Measurements from ENCODE around the gene SNCB. TPM values are rescaled to one million over a fixed set of nuclear protein-coding genes. Genes with fewer than 3 reads are reported as not detected.
A peak's percentile ranks its signal among the peaks of the same experiment; 100 is the strongest.

The SNCB gene
- total and polyA plus RNA-seq, 2 experiments from 2014 or later, result 2.4 to 3.0 TPM

DNA sequence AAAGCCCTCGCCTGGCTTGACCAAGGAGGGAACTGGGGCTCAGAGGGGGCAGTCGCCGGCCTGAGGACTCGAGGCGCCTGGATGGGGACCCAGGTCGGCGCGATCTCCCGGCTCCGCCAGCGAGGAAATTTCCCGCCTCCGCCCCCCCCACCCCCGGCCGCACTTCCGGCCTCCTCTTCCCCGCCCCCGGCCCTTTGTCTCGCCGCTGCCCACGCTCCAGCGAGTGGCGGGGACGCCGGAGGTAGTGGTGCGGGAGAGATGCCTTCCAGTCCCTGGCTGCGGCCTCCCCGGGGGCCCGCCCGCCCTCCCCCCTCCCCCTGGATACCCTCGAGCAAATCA lies 19.9 kb downstream of the SNCB start:
- TF ChIP-seq, protein P1, sequence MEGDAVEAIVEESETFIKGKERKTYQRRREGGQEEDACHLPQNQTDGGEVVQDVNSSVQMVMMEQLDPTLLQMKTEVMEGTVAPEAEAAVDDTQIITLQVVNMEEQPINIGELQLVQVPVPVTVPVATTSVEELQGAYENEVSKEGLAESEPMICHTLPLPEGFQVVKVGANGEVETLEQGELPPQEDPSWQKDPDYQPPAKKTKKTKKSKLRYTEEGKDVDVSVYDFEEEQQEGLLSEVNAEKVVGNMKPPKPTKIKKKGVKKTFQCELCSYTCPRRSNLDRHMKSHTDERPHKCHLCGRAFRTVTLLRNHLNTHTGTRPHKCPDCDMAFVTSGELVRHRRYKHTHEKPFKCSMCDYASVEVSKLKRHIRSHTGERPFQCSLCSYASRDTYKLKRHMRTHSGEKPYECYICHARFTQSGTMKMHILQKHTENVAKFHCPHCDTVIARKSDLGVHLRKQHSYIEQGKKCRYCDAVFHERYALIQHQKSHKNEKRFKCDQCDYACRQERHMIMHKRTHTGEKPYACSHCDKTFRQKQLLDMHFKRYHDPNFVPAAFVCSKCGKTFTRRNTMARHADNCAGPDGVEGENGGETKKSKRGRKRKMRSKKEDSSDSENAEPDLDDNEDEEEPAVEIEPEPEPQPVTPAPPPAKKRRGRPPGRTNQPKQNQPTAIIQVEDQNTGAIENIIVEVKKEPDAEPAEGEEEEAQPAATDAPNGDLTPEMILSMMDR (IDR thresholded peaks at IDR 0.05; ENCODE audit: low read depth, low read length), result no peak
- Histone ChIP-seq H3K9me3 (ENCODE audit: low read depth) (no peaks in the 10 kb centered on the region), H3K27me3 (peaks cover 16% of the 10 kb centered on the region), H3K36me3 (no peaks in the 10 kb centered on the region), H3K27ac (no peak overlapping the region), H3K4me3 (peak overlapping the region; percentile 45), H3K4me1 (ENCODE audit: low read depth) (peaks cover 7% of the 10 kb centered on the region)
- no peak for DNase-seq (ENCODE audit: low read depth in 1 of 2, low spot score in 1 of 2)

DNA sequence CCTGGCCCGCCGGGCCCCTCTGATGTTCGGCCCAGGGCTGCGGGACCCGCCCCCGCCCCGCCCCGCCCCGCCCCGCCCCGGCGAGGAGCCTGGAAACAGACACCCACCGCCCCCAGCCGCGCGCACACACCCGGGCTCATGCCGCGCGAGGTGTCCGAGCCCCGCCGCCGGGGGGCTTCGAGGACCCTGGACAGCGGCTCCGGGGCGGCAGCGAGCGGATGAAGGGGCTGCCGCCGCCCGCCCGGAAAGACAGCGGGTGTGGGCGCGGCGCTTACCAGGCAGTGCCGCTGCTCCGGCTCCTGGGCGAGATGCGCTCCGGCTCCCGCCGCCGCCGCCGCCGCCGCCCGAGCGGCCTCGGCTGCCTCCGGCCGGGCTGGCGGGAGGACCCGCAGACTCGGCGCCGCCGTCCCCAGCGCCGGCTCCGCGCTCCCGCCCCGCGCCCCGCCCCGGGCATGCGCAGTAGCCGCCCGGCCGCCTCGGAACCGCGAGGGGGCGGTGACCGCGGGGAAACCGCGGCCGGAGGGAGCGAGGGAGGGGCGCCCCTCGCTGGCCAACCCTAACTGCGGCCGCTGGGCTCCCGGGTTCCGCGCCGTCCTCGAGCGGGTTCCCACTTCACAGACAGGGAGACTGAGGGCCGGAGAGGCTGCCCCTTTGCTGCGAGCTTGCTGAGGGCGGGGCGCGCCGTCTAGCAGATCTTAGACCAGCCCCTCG lies 20.5 kb downstream of the SNCB start, which contains the start of gene GPRIN1:
Gene GPRIN1 (minus strand): TSS at position 433 of the 711 bp plus-strand sequence. CDS start 10,322 bp downstream, outside the sequence.
- TF ChIP-seq, protein P1 (IDR thresholded peaks at IDR 0.05; ENCODE audit: low read depth, low read length), result peak; percentile 24
- H3K9me3 ChIP-seq (ENCODE audit: low read depth), result no peaks in the 10 kb centered on the region
- peak; percentile 60 to 93 for DNase-seq (ENCODE audit: low read depth in 1 of 2, low spot score in 1 of 2)
- peaks cover 16% of the 10 kb centered on the region for H3K27me3 ChIP-seq
- H3K4me3 ChIP-seq, result peak within 1 kb of the TSS; percentile 45
- H3K4me1 ChIP-seq (ENCODE audit: low read depth), result peaks cover 7% of the 10 kb centered on the region
- H3K36me3 ChIP-seq, result no peaks in the 10 kb centered on the region
- H3K27ac ChIP-seq, result no peak within 1 kb of the TSS

DNA sequence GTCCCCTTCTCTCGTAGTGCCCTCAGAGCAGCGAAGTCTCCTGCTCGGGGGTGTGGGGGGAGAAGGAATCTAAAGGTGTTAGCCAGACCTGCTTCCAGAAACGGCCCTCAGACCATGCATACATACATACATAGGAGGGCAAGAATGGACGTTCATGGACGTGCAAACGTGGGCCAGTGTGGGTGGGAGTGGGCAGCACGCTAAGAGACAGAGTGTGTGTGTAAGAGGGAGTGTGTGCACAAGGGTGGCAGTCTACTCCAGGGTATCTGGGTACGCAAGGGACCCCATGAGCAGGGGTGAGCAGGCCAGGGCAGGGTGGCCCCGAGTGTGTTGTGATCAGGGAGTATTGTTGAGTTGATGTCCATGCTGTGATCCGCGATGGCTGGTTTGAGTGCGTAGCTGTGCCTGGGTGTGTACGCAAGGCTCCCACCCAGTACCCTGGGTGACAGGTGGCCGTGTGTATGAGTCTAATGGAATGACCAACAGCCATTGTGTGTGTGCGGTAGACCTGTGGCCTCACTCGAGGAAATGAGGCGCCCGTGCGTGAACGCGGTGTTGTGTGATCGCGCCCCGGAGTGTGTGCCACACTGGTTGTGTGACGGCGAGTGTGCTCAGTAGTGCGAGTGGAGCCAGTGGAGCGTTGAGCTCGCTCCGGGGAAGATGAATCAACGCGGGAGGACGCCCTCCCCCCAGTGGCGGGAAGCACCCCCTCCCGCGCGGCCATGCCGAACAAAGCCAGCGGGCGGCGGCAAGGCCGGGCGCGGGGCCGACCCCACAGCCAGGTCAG lies 21.2 kb downstream of the SNCB start:
- Histone ChIP-seq H3K36me3 (no peaks in the 10 kb centered on the region), H3K4me1 (ENCODE audit: low read depth) (peaks cover 7% of the 10 kb centered on the region), H3K4me3 (peak overlapping the region; percentile 45), H3K9me3 (ENCODE audit: low read depth) (no peaks in the 10 kb centered on the region), H3K27me3 (peaks cover 16% of the 10 kb centered on the region), H3K27ac (no peak overlapping the region)
- TF ChIP-seq, protein P1 (IDR thresholded peaks at IDR 0.05; ENCODE audit: low read depth, low read length), result no peak
- no peak for DNase-seq (ENCODE audit: low read depth in 1 of 2, low spot score in 1 of 2)

DNA sequence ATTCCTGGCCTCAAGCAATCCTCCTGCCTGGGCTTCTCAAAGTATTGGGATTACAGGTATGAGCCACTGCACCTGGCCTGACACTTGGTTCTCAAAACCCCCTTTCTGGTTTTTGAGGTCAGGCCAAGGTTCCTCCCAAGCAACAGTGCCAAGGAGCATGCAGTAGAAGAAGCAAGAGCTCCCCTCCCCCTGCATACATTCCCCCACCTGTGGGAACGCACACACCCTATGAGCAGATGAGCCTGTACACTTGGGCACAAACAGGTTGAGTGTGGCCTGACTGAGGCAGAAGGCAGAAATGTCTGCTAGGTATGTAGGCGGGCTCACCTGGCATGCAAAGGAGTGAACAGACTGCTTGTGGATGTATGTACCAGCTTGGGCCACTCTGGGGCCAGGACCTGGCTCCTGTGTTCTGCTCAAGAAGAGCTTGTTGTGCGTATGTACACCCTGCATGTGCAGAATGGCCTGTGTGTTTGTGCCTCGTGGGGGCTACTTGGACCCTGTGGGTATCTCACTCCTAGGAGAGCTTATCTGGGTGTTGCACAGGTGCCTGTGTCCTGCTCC lies 22.1 kb downstream of the SNCB start:
- Histone ChIP-seq H3K9me3 (ENCODE audit: low read depth) (no peaks in the 10 kb centered on the region), H3K36me3 (no peaks in the 10 kb centered on the region), H3K4me3 (no peak overlapping the region), H3K4me1 (ENCODE audit: low read depth) (peaks cover 7% of the 10 kb centered on the region), H3K27me3 (peaks cover 16% of the 10 kb centered on the region), H3K27ac (no peak overlapping the region)
- no peak for DNase-seq (ENCODE audit: low read depth in 1 of 2, low spot score in 1 of 2)
- TF ChIP-seq, protein P1 (IDR thresholded peaks at IDR 0.05; ENCODE audit: low read depth, low read length), result no peak

DNA sequence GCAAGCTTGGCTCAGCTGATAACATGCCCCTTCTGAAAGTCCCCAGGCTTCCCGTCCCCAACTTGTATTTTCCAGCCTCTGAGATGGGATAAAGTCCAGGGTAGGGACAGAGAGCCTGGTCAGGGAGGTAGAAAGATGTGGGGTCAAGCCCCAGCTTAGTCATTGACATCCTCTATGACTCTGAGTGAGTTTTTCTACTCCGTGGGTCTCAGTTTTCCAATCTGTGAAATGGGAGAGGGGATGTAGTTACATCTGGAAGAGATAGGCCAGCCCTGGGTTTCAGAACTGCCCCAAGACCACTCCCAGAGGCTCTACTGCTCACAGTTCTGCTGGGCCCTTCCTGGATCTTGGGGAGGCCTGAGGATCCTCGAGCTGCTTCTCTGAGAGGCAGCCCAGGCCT lies 23.5 kb downstream of the SNCB start:
- no peak for DNase-seq (ENCODE audit: low read depth in 1 of 2, low spot score in 1 of 2)
- TF ChIP-seq, protein P1 (IDR thresholded peaks at IDR 0.05; ENCODE audit: low read depth, low read length), result no peak
- peak overlapping the region; percentile 1 for H3K27ac ChIP-seq
- H3K36me3 ChIP-seq, result no peaks in the 10 kb centered on the region
- no peak overlapping the region for H3K4me3 ChIP-seq
- H3K9me3 ChIP-seq (ENCODE audit: low read depth), result no peaks in the 10 kb centered on the region
- peaks cover 7% of the 10 kb centered on the region for H3K4me1 ChIP-seq (ENCODE audit: low read depth)
- peaks cover 16% of the 10 kb centered on the region for H3K27me3 ChIP-seq
